Central memory CD8-positive, alpha-beta T cell (primary cell): Measurements from ENCODE around the gene TEX29.

Source experiments
- ATAC-seq: fragments of 150-1000 bp; cut with Tn5 transposase; replicated peaks from 2 replicates; pipeline ENCODE4 v1.10.0; 2022; ENCODE audit warnings: mild to moderate bottlenecking, moderate FRiP score, moderate number of reproducible peaks; ENCODE audit not compliant: poor library complexity, severe bottlenecking; ENCODE audit errors: extremely low read depth
- DNase-seq, 2 donors: peaks; one replicate each; pipeline ENCODE4 v3.0.0; 2021; ENCODE audit warnings: low spot score in 2 of 2
- H3K27ac Mint-ChIP-seq: one replicate; pipeline ENCODE4 v1.8.0; 2022; ENCODE audit warnings: low read depth, mild to moderate bottlenecking, moderate library complexity, mixed read lengths
- H3K27me3 Mint-ChIP-seq: one replicate; pipeline ENCODE4 v1.8.0; 2022; ENCODE audit warnings: mixed read lengths
- H3K36me3 Mint-ChIP-seq: one replicate; pipeline ENCODE4 v1.8.0; 2022; ENCODE audit warnings: mild to moderate bottlenecking, moderate library complexity, mixed read lengths; ENCODE audit not compliant: insufficient read depth
- H3K4me1 Mint-ChIP-seq: one replicate; pipeline ENCODE4 v1.8.0; 2022; ENCODE audit warnings: mixed read lengths
- H3K4me3 Mint-ChIP-seq: one replicate; pipeline ENCODE4 v1.8.0; 2022; ENCODE audit warnings: mild to moderate bottlenecking, moderate library complexity, mixed read lengths
- H3K9me3 Mint-ChIP-seq: one replicate; pipeline ENCODE4 v1.8.0; 2022; ENCODE audit warnings: mixed read lengths

The TEX29 gene

GRCh38 chr13:111298214-111298975 is 22.0 kb upstream of the TEX29 start:
- no peak overlapping the region for H3K27ac Mint-ChIP-seq
- no peak overlapping the region for H3K4me3 Mint-ChIP-seq
- DNase-seq: no peak
- H3K4me1 Mint-ChIP-seq: peaks cover 18% of the 10 kb centered on the region
- no peaks in the 10 kb centered on the region for H3K9me3 Mint-ChIP-seq
- ATAC-seq: no peak
- H3K27me3 Mint-ChIP-seq: no peaks in the 10 kb centered on the region
- H3K36me3 Mint-ChIP-seq: peaks cover 30% of the 10 kb centered on the region

- Mint-ChIP-seq H3K27ac (no peak overlapping the region), H3K36me3 (peaks cover 47% of the 10 kb centered on the region), H3K4me1 (no peaks in the 10 kb centered on the region), H3K4me3 (no peak overlapping the region), H3K27me3 (no peaks in the 10 kb centered on the region), H3K9me3 (no peaks in the 10 kb centered on the region)
- DNase-seq (no peak), ATAC-seq (no peak)
Measured at GRCh38 chr13:111302045-111302726, 18.3 kb upstream of the TEX29 start.

GRCh38 chr13:111303559-111303958 is 16.9 kb upstream of the TEX29 start:
- ATAC-seq: no peak
- H3K36me3 Mint-ChIP-seq: peaks cover 46% of the 10 kb centered on the region
- no peaks in the 10 kb centered on the region for H3K4me1 Mint-ChIP-seq
- H3K9me3 Mint-ChIP-seq: peaks cover 5% of the 10 kb centered on the region
- no peak overlapping the region for H3K4me3 Mint-ChIP-seq
- H3K27ac Mint-ChIP-seq: no peak overlapping the region
- DNase-seq: no peak
- no peaks in the 10 kb centered on the region for H3K27me3 Mint-ChIP-seq

- DNase-seq: no peak
- peaks cover 8% of the 10 kb centered on the region for H3K9me3 Mint-ChIP-seq
- no peak overlapping the region for H3K27ac Mint-ChIP-seq
- H3K27me3 Mint-ChIP-seq: no peaks in the 10 kb centered on the region
- ATAC-seq: no peak
- peaks cover 45% of the 10 kb centered on the region for H3K36me3 Mint-ChIP-seq
- H3K4me1 Mint-ChIP-seq: no peaks in the 10 kb centered on the region
- H3K4me3 Mint-ChIP-seq: no peak overlapping the region
Measured at GRCh38 chr13:111304041-111304544, 16.3 kb upstream of the TEX29 start.

GRCh38 chr13:111304603-111305289 is 15.7 kb upstream of the TEX29 start:
- no peaks in the 10 kb centered on the region for H3K27me3 Mint-ChIP-seq
- peaks cover 1% of the 10 kb centered on the region for H3K4me1 Mint-ChIP-seq
- H3K36me3 Mint-ChIP-seq: peaks cover 41% of the 10 kb centered on the region
- peaks cover 14% of the 10 kb centered on the region for H3K9me3 Mint-ChIP-seq
- no peak for ATAC-seq
- no peak for DNase-seq
- H3K27ac Mint-ChIP-seq: no peak overlapping the region
- no peak overlapping the region for H3K4me3 Mint-ChIP-seq

- ATAC-seq (no peak), DNase-seq (no peak)
- peaks cover 2% of the 10 kb centered on the region for H3K36me3 Mint-ChIP-seq
- H3K4me3 Mint-ChIP-seq: no peak overlapping the region
- H3K27me3 Mint-ChIP-seq: no peaks in the 10 kb centered on the region
- H3K27ac Mint-ChIP-seq: no peak overlapping the region
- H3K4me1 Mint-ChIP-seq: peaks cover 9% of the 10 kb centered on the region
- peaks cover 21% of the 10 kb centered on the region for H3K9me3 Mint-ChIP-seq
Measured at GRCh38 chr13:111312944-111313590, 7.4 kb upstream of the TEX29 start.

GRCh38 chr13:111313911-111314425 is 6.5 kb upstream of the TEX29 start:
- H3K4me1 Mint-ChIP-seq: peaks cover 9% of the 10 kb centered on the region
- no peak overlapping the region for H3K4me3 Mint-ChIP-seq
- H3K27ac Mint-ChIP-seq: no peak overlapping the region
- H3K36me3 Mint-ChIP-seq: peaks cover 2% of the 10 kb centered on the region
- no peak for DNase-seq
- ATAC-seq: no peak
- H3K27me3 Mint-ChIP-seq: no peaks in the 10 kb centered on the region
- H3K9me3 Mint-ChIP-seq: peaks cover 17% of the 10 kb centered on the region

GRCh38 chr13:111314852-111315251 is 5.6 kb upstream of the TEX29 start:
- H3K36me3 Mint-ChIP-seq: peaks cover 5% of the 10 kb centered on the region
- ATAC-seq (no peak), DNase-seq (no peak)
- no peak overlapping the region for H3K27ac Mint-ChIP-seq
- H3K4me1 Mint-ChIP-seq: peaks cover 7% of the 10 kb centered on the region
- no peaks in the 10 kb centered on the region for H3K27me3 Mint-ChIP-seq
- no peak overlapping the region for H3K4me3 Mint-ChIP-seq
- H3K9me3 Mint-ChIP-seq: peaks cover 8% of the 10 kb centered on the region

- no peak for DNase-seq
- Mint-ChIP-seq H3K27me3 (no peaks in the 10 kb centered on the region), H3K36me3 (peaks cover 5% of the 10 kb centered on the region), H3K9me3 (peaks cover 2% of the 10 kb centered on the region), H3K4me1 (peaks cover under 1% of the 10 kb centered on the region), H3K4me3 (no peak overlapping the region), H3K27ac (no peak overlapping the region)
- no peak for ATAC-seq
Measured at GRCh38 chr13:111315347-111315995, 5.0 kb upstream of the TEX29 start.

GRCh38 chr13:111316161-111316730 is 4.2 kb upstream of the TEX29 start:
- DNase-seq: no peak
- H3K27ac Mint-ChIP-seq: no peak overlapping the region

GRCh38 chr13:111317042-111317550 is 3.3 kb upstream of the TEX29 start:
- no peak for ATAC-seq
- no peaks in the 10 kb centered on the region for H3K4me1 Mint-ChIP-seq

More at GRCh38 chr13:111316161-111316730, 4.2 kb upstream of the TEX29 start:
- Mint-ChIP-seq H3K9me3 (no peaks in the 10 kb centered on the region), H3K4me3 (no peak overlapping the region), H3K27me3 (no peaks in the 10 kb centered on the region), H3K36me3 (peaks cover 5% of the 10 kb centered on the region), H3K4me1 (no peaks in the 10 kb centered on the region)
- no peak for ATAC-seq

More at GRCh38 chr13:111317042-111317550, 3.3 kb upstream of the TEX29 start:
- Mint-ChIP-seq H3K36me3 (peaks cover 8% of the 10 kb centered on the region), H3K9me3 (no peaks in the 10 kb centered on the region), H3K4me3 (no peak overlapping the region), H3K27ac (no peak overlapping the region), H3K27me3 (no peaks in the 10 kb centered on the region)
- no peak for DNase-seq
